ENCODE data around the gene KCNG3.

KCNG3 gene

GRCh38 chr2:42486145-42486906 lies 7.5 kb downstream of the KCNG3 start:
- DNase-seq (ENCODE audit: low spot score) = no peak

- no peak for DNase-seq (ENCODE audit: low spot score)
Measured at GRCh38 chr2:42480402-42480801, 13.4 kb downstream of the KCNG3 start.

DNA sequence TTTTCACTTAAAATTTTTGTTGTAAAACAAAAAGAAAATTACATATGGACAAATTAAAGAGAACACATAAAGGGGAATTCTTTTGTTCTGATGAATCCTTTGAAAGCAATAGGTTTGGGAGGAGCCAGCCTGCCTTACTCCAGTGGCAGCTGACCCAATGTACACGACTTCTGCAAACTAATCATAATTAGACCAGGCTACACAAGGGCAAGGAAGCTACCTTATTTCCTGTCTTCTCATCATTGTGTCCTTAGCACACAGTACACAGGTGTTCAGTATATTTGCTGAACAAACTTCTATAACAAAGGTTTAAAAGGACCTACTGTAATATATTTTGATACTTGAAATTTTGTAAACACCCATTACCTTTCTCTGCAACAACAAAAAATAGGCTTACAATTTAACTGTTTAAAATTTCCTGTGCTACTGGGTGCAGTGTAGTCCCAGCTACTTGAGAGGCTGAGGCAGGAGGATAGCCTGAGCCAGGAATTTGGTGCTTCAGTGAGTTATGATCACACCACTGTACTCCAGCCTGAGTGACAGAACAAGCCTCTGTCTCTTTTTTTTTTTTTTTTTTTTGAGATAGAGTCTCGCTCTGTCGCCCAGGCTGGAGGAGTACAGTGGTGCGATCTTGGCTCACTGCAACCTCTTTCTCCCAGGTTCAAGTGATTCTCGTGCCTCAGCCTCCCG lies 18.9 kb downstream of the KCNG3 start:
- no peak for DNase-seq (ENCODE audit: low spot score)

- no peak for DNase-seq (ENCODE audit: low spot score)
Measured at GRCh38 chr2:42470706-42471105, 23.1 kb downstream of the KCNG3 start.

GRCh38 chr2:42464631-42465030 lies 29.2 kb downstream of the KCNG3 start:
- no peak for DNase-seq (ENCODE audit: low spot score)

- no peak for DNase-seq (ENCODE audit: low spot score)
Measured at GRCh38 chr2:42463570-42463969, 30.2 kb downstream of the KCNG3 start.

DNA sequence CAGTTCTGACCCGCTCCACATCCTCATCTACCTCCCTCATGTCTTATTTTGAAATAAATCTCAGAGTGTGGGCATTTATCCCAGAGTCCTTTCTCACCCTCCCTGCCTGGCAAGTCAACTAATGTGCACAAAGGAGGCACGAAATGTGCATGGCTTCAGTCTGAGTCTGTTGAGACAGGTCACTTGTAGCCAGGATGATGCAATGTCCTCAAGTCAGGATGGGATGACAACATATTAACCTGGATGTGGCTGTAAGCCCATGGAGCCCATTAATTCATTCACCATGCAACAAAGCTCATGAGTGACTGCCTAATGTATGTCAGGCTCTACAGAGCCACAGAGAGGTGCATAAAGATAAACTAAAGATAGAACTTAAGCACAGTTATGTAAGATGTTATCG lies 34.5 kb downstream of the KCNG3 start:
- no peak for DNase-seq (ENCODE audit: low spot score)

- DNase-seq (ENCODE audit: low spot score) = no peak
Measured at GRCh38 chr2:42458396-42458795, 35.4 kb downstream of the KCNG3 start.

GRCh38 chr2:42457011-42457410 lies 36.8 kb downstream of the KCNG3 start:
- DNase-seq (ENCODE audit: low spot score) = no peak

- DNase-seq (ENCODE audit: low spot score) = no peak
Measured at GRCh38 chr2:42456126-42456839, 37.5 kb downstream of the KCNG3 start.

- no peak for DNase-seq (ENCODE audit: low spot score)
Measured at GRCh38 chr2:42452545-42452944, 41.2 kb downstream of the KCNG3 start.

DNA sequence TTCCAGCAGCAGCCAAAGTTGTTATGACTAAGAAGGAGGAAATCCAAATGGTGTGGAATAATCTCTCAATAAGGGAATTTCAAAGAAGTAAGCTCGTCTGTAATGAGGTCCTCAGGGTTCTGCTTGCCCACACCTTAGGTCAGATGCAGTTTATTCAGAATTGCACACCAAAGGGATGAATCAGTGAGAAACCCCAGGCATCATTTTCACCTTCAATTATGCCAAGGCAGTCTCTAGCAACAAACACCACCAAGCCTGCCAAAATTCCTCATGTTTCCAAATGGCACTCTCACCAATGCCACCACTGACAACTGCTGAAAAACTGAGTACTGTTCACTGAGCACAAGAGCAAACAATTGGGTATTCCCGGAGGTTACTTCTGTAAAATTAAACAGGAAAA lies 43.6 kb downstream of the KCNG3 start:
- DNase-seq (ENCODE audit: low spot score) = no peak

DNA sequence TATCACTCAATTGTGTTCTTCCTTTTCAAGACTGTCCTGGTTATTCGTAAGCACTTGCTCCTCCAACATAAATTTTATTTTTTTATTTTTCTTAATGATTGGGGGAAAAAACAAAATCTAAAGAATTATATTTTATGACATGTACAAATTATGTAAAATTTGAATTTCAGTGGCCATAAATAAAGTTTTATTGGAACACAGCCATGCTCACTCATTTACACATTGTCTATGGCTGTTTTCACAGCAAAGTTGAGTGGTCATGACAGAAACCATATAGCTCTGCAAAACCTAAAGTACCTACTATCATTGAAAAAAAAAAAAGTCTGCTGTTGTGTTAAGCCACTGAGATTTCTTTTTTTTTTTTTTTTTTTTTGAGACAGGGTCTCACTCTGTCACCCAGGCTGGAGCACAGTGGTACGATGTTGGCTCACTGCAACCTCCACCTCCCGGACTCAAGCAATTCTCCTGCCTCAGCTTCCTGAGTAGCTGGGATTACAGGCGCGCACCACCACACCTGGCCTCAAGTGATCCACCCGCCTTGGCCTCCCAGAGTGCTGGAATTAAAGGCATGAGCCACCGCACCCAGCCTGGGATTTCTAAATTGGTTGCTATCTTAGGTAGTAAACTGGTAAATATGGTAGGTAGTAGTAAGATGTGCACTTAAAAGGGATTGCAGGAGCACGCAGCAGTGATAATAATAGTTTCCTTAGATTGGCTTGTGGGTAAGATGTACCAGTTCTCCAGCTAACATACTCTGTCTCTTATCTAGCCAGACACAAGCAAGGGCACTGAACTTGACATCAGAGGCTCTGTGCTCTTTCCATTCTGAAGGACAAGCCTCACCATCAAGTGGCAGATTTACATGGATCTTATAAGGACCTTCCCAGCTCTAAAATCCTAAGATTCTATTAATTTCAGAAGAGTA lies 44.4 kb downstream of the KCNG3 start:
- DNase-seq (ENCODE audit: low spot score) = no peak

DNA sequence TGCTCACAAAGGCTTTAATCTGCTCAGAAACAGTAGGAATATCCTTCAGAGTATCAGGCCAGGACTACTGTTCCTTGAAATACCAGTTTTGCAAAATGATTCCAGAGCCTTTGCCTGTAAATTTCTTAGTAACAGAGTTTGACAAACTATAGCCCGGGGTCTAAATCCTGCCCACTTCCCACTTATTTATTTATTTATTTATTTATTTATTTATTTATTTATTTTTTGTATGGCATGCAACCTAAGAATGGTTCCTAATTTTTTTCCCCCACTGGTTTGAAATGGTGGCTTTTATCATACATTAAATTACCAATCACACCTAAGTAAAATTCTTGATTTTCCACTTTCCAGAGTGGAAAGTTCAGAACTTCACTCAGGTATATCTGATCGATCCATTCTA lies 45.6 kb downstream of the KCNG3 start:
- DNase-seq (ENCODE audit: low spot score) = no peak

GRCh38 chr2:42446503-42447271 lies 47.1 kb downstream of the KCNG3 start:
- DNase-seq (ENCODE audit: low spot score) = no peak

- no peak for DNase-seq (ENCODE audit: low spot score)
Measured at GRCh38 chr2:42443718-42444399, 49.9 kb downstream of the KCNG3 start.

DNA sequence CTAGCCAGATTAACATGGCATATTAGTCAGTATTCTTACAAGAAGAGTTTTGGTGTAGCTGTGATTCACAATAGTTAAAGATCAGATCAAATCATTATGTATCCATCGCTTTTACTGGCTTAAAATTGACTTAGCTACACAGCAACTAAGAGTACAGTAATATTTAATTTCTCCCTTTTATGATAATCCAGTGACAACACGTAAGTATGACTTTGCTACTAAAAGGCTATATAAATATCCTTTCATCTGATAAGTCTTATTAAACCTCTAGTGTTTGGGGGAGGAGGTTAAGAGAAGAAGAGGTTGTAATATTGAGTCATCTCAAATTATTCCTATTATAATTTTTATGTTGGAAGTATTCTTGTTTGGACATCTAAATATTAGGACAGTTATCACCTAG lies 51.0 kb downstream of the KCNG3 start:
- no peak for DNase-seq (ENCODE audit: low spot score)

DNA sequence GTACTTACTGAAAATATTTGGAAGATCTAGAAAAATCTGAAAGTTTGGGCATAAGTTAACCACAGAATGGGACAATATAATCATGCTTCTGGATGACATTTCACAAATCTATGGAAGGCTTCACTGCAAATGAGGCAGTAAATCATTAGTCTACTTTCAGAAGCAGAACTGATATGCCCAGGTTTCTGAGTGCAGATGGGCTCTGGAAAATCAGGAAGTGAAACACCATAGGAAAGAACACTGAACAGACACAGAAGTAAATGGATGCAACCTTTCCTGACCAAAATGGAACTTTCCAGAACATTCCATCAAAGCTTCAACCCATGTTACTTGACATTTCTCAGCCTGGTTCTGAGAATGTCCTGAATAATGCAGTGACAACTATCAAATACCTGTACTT lies 55.1 kb downstream of the KCNG3 start:
- no peak for DNase-seq (ENCODE audit: low spot score)

DNA sequence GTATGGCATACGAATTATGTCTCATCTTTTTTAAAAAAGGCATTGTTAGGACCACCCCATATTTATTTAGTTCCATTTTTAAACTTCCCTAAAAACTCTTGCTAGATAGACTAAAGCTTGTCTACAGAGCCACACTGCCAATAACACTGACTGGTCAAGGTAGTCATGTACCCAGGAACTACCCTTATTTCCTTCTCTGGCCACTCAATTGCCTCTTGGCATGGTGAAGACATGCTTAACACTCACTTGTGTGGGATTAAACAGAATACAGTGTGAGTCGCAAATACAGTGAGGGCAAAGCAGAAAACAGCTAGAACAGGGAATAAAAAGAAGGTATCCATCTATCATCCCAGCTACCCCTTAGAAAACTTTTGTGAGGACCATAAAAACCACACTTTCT lies 57.4 kb downstream of the KCNG3 start:
- no peak for DNase-seq (ENCODE audit: low spot score)

GRCh38 chr2:42435628-42436027 lies 58.2 kb downstream of the KCNG3 start:
- no peak for DNase-seq (ENCODE audit: low spot score)

GRCh38 chr2:42430188-42430587 lies 63.6 kb downstream of the KCNG3 start:
- no peak for DNase-seq (ENCODE audit: low spot score)

All from AG08396 (cell line).